HepG2 (cell line): Measurements from ENCODE around the gene ALDH3A2. TPM values are rescaled to one million over a fixed set of nuclear protein-coding genes. Genes with fewer than 3 reads are reported as not detected.

ENCODE experiments used
- ATAC-seq: fragments of 200-7000 bp; cut with Tn5 transposase; 3 replicates; pipeline ENCODE4 v1.9.1; 2020; ENCODE audit warnings: mild to moderate bottlenecking, moderate library complexity
- BruUV-seq: library from RNA; stranded (reverse); fragments of 400-500 nt; replicated peaks from 2 replicates; lab custom pipeline; 2021; lab: Mats Ljungman, UMichigan
- CTCF ChIA-PET: fragments of 300-600 bp; formaldehyde crosslinking; extraction: SDS; loops from one replicate; lab custom pipeline; 2021; ENCODE audit warnings: low total read pairs, inconsistent platforms, low intra/inter-chr PET ratio; lab: Yijun Ruan, JAX
- POLR2A ChIA-PET: fragments of 350-600 bp; sonication (Branson Sonifier 250); formaldehyde crosslinking; loops from one replicate; lab custom pipeline; 2020; ENCODE audit warnings: antibody characterized with exemption, inconsistent platforms; lab: Yijun Ruan, JAX
- DNase-seq: peaks from one replicate; pipeline ENCODE4 v3.0.0-alpha.2; 2015; ENCODE audit warnings: low spot score
- FAIRE-seq: peaks from 3 replicates; lab custom pipeline; 2011; peaks lifted over from hg19 to GRCh38; lab: Jason Lieb, UNC
- H2AFZ ChIP-seq: one replicate; pipeline ENCODE4 v1.6.1; 2011; ENCODE audit warnings: low read length, inconsistent platforms
- H3K27ac ChIP-seq: fragments of 300-600 bp; 3 replicates; pipeline ENCODE4 v1.8.0; 2011; ENCODE audit warnings: mixed run types, mild to moderate bottlenecking, mixed read lengths, low read length, inconsistent platforms; ENCODE audit not compliant: insufficient read depth; ENCODE audit errors: extremely low read length
- H3K27me3 ChIP-seq, 2 experiments: fragments of 200-600 bp in 1 of 2; 2 replicates in 1 of 2; 3 replicates in 1 of 2; pipeline versions ENCODE4 v1.6.0 to v1.8.0; 2011; ENCODE audit warnings: low read length in 2 of 2, mild to moderate bottlenecking in 2 of 2, moderate library complexity in 2 of 2, inconsistent platforms in 1 of 2; ENCODE audit not compliant: insufficient read depth in 2 of 2, control insufficient read depth in 1 of 2
- H3K36me3 ChIP-seq, 2 experiments: fragments of 200-600 bp in 1 of 2; replicated peaks in 1 of 2; 2 replicates in 1 of 2; 3 replicates in 1 of 2; pipeline versions ENCODE4 v1.5.1 to v1.8.0; 2011; ENCODE audit warnings: low read length in 2 of 2, inconsistent platforms in 1 of 2; ENCODE audit not compliant: insufficient read depth in 2 of 2, control insufficient read depth in 1 of 2
- H3K4me1 ChIP-seq: 2 replicates; pipeline ENCODE4 v1.5.1; 2012; ENCODE audit warnings: low read length, inconsistent platforms; ENCODE audit not compliant: insufficient read depth
- H3K4me2 ChIP-seq: 2 replicates; pipeline ENCODE4 v1.6.0; 2011; ENCODE audit warnings: low read depth, low read length, inconsistent platforms
- H3K4me3 ChIP-seq, 3 experiments: fragments of 200-600 bp in 1 of 3; sonication (generic), shearing (Covaris generic) in 1 of 3; replicated peaks in 1 of 3; 2 replicates each; pipeline ENCODE4 v1.5.1; 2011 to 2016; ENCODE audit warnings: low read length in 3 of 3, inconsistent platforms in 2 of 3, low read depth in 2 of 3, mild to moderate bottlenecking in 2 of 3, control low read depth in 1 of 3, mixed read lengths in 1 of 3; ENCODE audit not compliant: insufficient read depth in 1 of 3
- H3K79me2 ChIP-seq: one replicate; pipeline ENCODE4 v1.6.1; 2011; ENCODE audit warnings: low read length, inconsistent platforms; ENCODE audit not compliant: insufficient read depth
- H3K9ac ChIP-seq: 2 replicates; pipeline ENCODE4 v1.6.0; 2011; ENCODE audit warnings: mild to moderate bottlenecking, low read depth, low read length, inconsistent platforms; ENCODE audit not compliant: insufficient read depth
- H3K9me3 ChIP-seq: 2 replicates; pipeline ENCODE4 v1.5.1; 2012; ENCODE audit warnings: mild to moderate bottlenecking, low read length
- H4K20me1 ChIP-seq: 2 replicates; pipeline ENCODE4 v1.6.0; 2011; ENCODE audit warnings: inconsistent platforms, mild to moderate bottlenecking, low read length, moderate library complexity; ENCODE audit not compliant: insufficient read depth
- ARNT ChIP-seq: fragments of 450-650 bp; IDR thresholded peaks from 2 replicates; pipeline ENCODE4 v1.6.1; 2017
- CBX1 ChIP-seq: IDR thresholded peaks from one replicate; pipeline ENCODE4 v1.6.1; 2016; ENCODE audit warnings: antibody characterized with exemption, low read depth
- CENPBD1 ChIP-seq: sonication (generic); formaldehyde crosslinking; IDR thresholded peaks from 2 replicates; pipeline ENCODE4 v1.8.0; 2022; ENCODE audit warnings: missing genetic modification reagents, low read depth, mild to moderate bottlenecking, borderline replicate concordance
- FUBP1 ChIP-seq: sonication (generic); formaldehyde crosslinking; IDR thresholded peaks from 2 replicates; pipeline ENCODE4 v1.5.1; 2020; ENCODE audit warnings: missing genetic modification reagents, mild to moderate bottlenecking, borderline replicate concordance
- KDM2A ChIP-seq: sonication (generic); formaldehyde crosslinking; IDR thresholded peaks from 2 replicates; pipeline ENCODE4 v1.4.0; 2020; ENCODE audit warnings: low read depth, missing genetic modification reagents, borderline replicate concordance
- NFATC3 ChIP-seq: sonication (generic); formaldehyde crosslinking; IDR thresholded peaks from 2 replicates; pipeline ENCODE4 v1.5.1; 2020; ENCODE audit warnings: mild to moderate bottlenecking, missing genetic modification reagents
- NFIC ChIP-seq: IDR thresholded peaks from 2 replicates; pipeline ENCODE4 v1.6.1; 2012; ENCODE audit warnings: mild to moderate bottlenecking, low read length, inconsistent platforms
- POLR2AphosphoS2 ChIP-seq: IDR thresholded peaks from 2 replicates; pipeline ENCODE4 v1.6.1; 2011; ENCODE audit warnings: low read depth, low read length, improper control_type of control experiment
- SMYD3 ChIP-seq: sonication (generic); formaldehyde crosslinking; IDR thresholded peaks from 2 replicates; pipeline ENCODE4 v1.8.1; 2023; ENCODE audit warnings: mild to moderate bottlenecking, missing genetic modification reagents
- TOPORS ChIP-seq: sonication (generic); formaldehyde crosslinking; IDR thresholded peaks from 2 replicates; pipeline ENCODE4 v1.8.0; 2023; ENCODE audit warnings: mild to moderate bottlenecking, missing genetic modification reagents
- ZFP62 ChIP-seq: sonication (generic); formaldehyde crosslinking; IDR thresholded peaks from 2 replicates; pipeline ENCODE4 v1.4.0; 2020; ENCODE audit warnings: missing genetic modification reagents
- ZNF326 ChIP-seq: sonication (generic); formaldehyde crosslinking; IDR thresholded peaks from 2 replicates; pipeline ENCODE4 v1.4.0; 2020; ENCODE audit warnings: missing genetic modification reagents, borderline replicate concordance
- ZNF580 ChIP-seq: IDR thresholded peaks from 2 replicates; pipeline ENCODE4 v1.6.1; 2016; ENCODE audit warnings: low read depth, borderline replicate concordance
- ZNF609 ChIP-seq: sonication (generic); formaldehyde crosslinking; IDR thresholded peaks from 2 replicates; pipeline ENCODE4 v1.4.0; 2020; ENCODE audit warnings: mild to moderate bottlenecking, missing genetic modification reagents, borderline replicate concordance
- WGBS: methylation state at CpG from one replicate; pipeline ENCODE4 v1.1.6; 2017; ENCODE audit warnings: low lambda C conversion rate; 5-methylcytosine and 5-hydroxymethylcytosine counted together
- in situ Hi-C: cut with HindIII; loops from 2 replicates; pipeline ENCODE4 v1.10.0; 2017; ENCODE audit warnings: low pct_unique_long_range_greater_than_20kb; ENCODE audit not compliant: extremely low pct_ligation_motif_present
- intact Hi-C: fragments of 100-400 bp; cut with micrococcal nuclease; formaldehyde crosslinking; loops from one replicate; pipeline ENCODE4 v1.10.0; 2022; ENCODE audit not compliant: unreplicated experiment
- polyA plus RNA-seq, 8 experiments: library from polyadenylated mRNA; depleted of rRNA in 3 of 8; stranded (reverse) in 7 of 8; unstranded in 1 of 8; fragments of >200 nt; fragmentation: Illumina TruSeq in 4 of 8; extraction: Trizol in 4 of 8; gene quantifications; 2 replicates each; pipeline versions ENCODE4 v1.2.1 to v1.2.3, GENCODE V29; 2011 to 2016; ENCODE audit warnings: low read depth in 4 of 8, missing spikeins in 1 of 8, mixed read lengths in 1 of 8; ENCODE audit not compliant: insufficient read depth in 1 of 8
- total RNA-seq, 5 experiments: library from RNA; depleted of rRNA; stranded (reverse); fragments of >200 nt; fragmentation: Illumina TruSeq; extraction: Trizol; gene quantifications; 2 replicates each; pipeline ENCODE4 v1.2.3, GENCODE V29; 2016; ENCODE audit warnings: low read depth in 1 of 5
- TF ChIP-seq, protein P1 (sequence below): sonication (generic); formaldehyde crosslinking; IDR thresholded peaks from 2 replicates; pipeline ENCODE4 v1.4.0; 2020; ENCODE audit warnings: mild to moderate bottlenecking, missing genetic modification reagents

ALDH3A2 gene
- total and polyA plus RNA-seq, 2 of the 13 experiments (the other 11 are each of a cell fraction or from before 2014, with no cell fraction given) = 80.8 to 180 TPM

- Histone ChIP-seq H3K9ac (peak overlapping the region; percentile 53), H3K79me2 (no peaks in the 10 kb centered on the region), H2AFZ (no peak overlapping the region), H3K9me3 (no peaks in the 10 kb centered on the region), H3K27me3 (peaks cover 0 to 15% of the 10 kb centered on the region in 2 experiments; a peak in 4 of 5 replicates), H3K36me3 (no peaks in the 10 kb centered on the region), H3K4me2 (peak overlapping the region; percentile 91), H3K4me3 (peak overlapping the region; percentile 10 to 65 (median 13); a peak in 3 of 6 replicates), H4K20me1 (no peaks in the 10 kb centered on the region), H3K4me1 (peaks cover 68% of the 10 kb centered on the region), H3K27ac (no peak overlapping the region)
- intact Hi-C loops = loop anchor here (2.0 kb wide), 1 partner anchor 59 kb away; no protein-coding TSS in a partner anchor
- in situ Hi-C loops = loop anchor here (25.0 kb wide), 1 partner anchor 192 kb away; no protein-coding TSS in a partner anchor
- ChIA-PET POLR2A (interaction anchor here (0.6 to 2.0 kb wide), 7 partner anchors 15 to 170 kb away, joined by 3 to 12 read pairs (median 3); partner anchors contain the start of gene ALDH3A2), CTCF (interaction anchor here (0.8 kb wide), 1 partner anchor 59 kb away, joined by 3 read pairs; no protein-coding TSS in a partner anchor)
- WGBS = 5% methylated on average over 8 of the region's 17 CpGs
- ATAC-seq (peak; percentile 73), DNase-seq (peak; percentile 80), FAIRE-seq (peak; percentile 74)
- no TSS peak for BruUV-seq
- TF ChIP-seq CENPBD1 (CRISPR knock-in tag) (no peak), NFATC3 (CRISPR knock-in tag) (no peak), KDM2A (CRISPR knock-in tag) (no peak), NFIC (no peak), ZFP62 (CRISPR knock-in tag) (no peak), ZNF580 (CRISPR knock-in tag) (no peak), ARNT (no peak), ZNF609 (peak; percentile 61; the same call in 1 of the 2 replicates), CBX1 (no peak), ZNF326 (no peak), SMYD3 (CRISPR knock-in tag) (no peak), TOPORS (no peak), FUBP1 (CRISPR knock-in tag) (no peak), POLR2AphosphoS2 (no peak)
- TF ChIP-seq, protein P1, sequence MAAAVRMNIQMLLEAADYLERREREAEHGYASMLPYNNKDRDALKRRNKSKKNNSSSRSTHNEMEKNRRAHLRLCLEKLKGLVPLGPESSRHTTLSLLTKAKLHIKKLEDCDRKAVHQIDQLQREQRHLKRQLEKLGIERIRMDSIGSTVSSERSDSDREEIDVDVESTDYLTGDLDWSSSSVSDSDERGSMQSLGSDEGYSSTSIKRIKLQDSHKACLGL (CRISPR knock-in tag) = 0 out of 2 replicates have a peak, but pooled peaks have one; percentile 44
These were observed 55.5 kb downstream of the ALDH3A2 start for GRCh38 chr17:19703828-19704613.
